Right cardiac atrium (tissue), 5 donors: ENCODE results near the gene TRIM40. TPM values are rescaled to one million over a fixed set of nuclear protein-coding genes. Genes with fewer than 3 reads are reported as not detected.
"Not testable (repeated sequence)": the region's sequence is repeated elsewhere in the genome, so short reads cannot be mapped to it uniquely, and the experiment has no call there.

Experiments
- ATAC-seq, 2 donors: fragments of 200-7000 bp; cut with Tn5 transposase; one replicate each; pipeline versions ENCODE4 v1.8.0 to v1.9.1; 2020; ENCODE audit warnings: moderate library complexity in 2 of 2, mild to moderate bottlenecking in 1 of 2
- DNase-seq, 3 donors: peaks; one replicate each; pipeline ENCODE4 v3.0.0-alpha.2; 2020
- H3K27ac ChIP-seq: one replicate; pipeline ENCODE4 v1.5.1; 2013; ENCODE audit warnings: mild to moderate bottlenecking, low read length, control low read depth, moderate library complexity
- H3K27me3 ChIP-seq: one replicate; pipeline ENCODE4 v1.6.1; 2013; ENCODE audit not compliant: control insufficient read depth, insufficient read depth
- H3K4me1 ChIP-seq: one replicate; pipeline ENCODE4 v1.6.1; 2013; ENCODE audit warnings: low read length; ENCODE audit not compliant: control insufficient read depth, insufficient read depth
- H3K4me3 ChIP-seq: one replicate; pipeline ENCODE4 v1.5.1; 2013; ENCODE audit warnings: low read length, control low read depth
- H3K9me3 ChIP-seq: one replicate; pipeline ENCODE4 v1.6.1; 2013; ENCODE audit warnings: low read length; ENCODE audit not compliant: control insufficient read depth
- WGBS: extraction: QIAGEN DNeasy Blood & Tissue Kit; methylation state at CpG from one replicate; pipeline ENCODE4 v1.1.7; 2013; 5-methylcytosine and 5-hydroxymethylcytosine counted together
- intact Hi-C, 4 donors: fragments of 100-400 bp; cut with DNase I; formaldehyde crosslinking; loops; one replicate each; pipeline versions ENCODE4 v1.11.0 to v1.14.0; 2022 to 2023
- polyA plus RNA-seq: library from polyadenylated mRNA; stranded (reverse); fragments of 200-250 nt; gene quantifications from one replicate; pipeline ENCODE4 v1.2.3, GENCODE V29; 2013
- total RNA-seq, 4 donors: library from RNA; stranded (reverse); fragmentation: NEBNext Ultra II Directional; extraction: Animal tissue kit (Norgen Biotek cat#: 25700); gene quantifications; one replicate each; pipeline ENCODE4 v1.2.1, GENCODE V29; 2021
- donor health status: healthy with polysubstance abuse.
- donor health status: DM: no; HTN: yes; CAD: no.
- donor health status: DM: no; HTN: no; CAD: no.
- donor health status: DM: no; HTN: yes; CAD: no; lungs with severe emphysema.
- donor health status: DM: yes; HTN: yes; CAD: no.

The TRIM40 gene
- total and polyA plus RNA-seq, 5 donors, result not detected

DNA sequence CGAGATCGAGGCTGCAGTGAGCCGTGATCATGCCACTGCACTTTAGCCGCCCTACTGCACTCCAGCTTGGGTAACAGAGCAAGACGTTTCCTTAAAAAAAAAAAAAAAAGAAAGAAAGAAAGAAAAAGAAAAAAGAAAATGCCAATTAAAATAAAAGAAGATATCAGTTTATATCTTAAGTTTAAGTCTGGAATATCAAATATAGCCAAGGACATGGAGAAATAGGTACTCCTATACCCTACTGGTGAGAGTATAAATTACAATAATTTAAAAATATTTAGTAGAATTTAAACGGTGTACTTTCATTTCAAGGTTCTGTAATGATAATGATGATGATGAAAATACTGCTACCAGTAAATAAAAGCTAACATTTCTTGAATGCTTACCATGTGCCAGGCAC is 19.2 kb upstream of the TRIM40 start:
- DNase-seq (no peak), ATAC-seq (no peak)
- WGBS, result 75% methylated on average over 6 of the region's 6 CpGs
- H3K9me3 ChIP-seq, result no peaks in the 10 kb centered on the region
- no peaks in the 10 kb centered on the region for H3K4me1 ChIP-seq
- H3K27me3 ChIP-seq, result peaks cover 2% of the 10 kb centered on the region
- no peak overlapping the region for H3K27ac ChIP-seq
- H3K4me3 ChIP-seq, result no peak overlapping the region
- intact Hi-C loops, result no loop called here

DNA sequence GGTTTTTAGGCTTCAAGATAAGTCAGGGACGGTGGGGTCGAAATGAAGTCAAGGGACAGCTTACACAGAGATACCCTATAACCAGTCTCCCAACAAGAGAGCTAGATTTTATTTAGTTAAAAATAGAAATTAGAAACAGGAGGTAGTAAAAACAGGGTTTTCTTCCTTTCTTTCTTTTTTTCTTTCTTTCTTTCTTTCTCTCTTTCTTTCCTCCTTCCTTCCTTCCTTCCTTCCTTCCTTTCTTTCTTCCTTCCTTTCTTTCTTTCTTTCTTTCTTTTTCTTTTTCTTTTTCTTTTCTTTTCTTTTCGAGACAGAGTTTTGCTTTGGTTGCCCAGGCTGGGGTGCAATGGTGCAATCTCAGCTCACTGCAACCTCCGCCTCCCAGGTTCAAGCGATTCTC is 17.2 kb upstream of the TRIM40 start:
- not testable (repeated sequence) for H3K27me3 ChIP-seq, H3K9me3 ChIP-seq

DNA sequence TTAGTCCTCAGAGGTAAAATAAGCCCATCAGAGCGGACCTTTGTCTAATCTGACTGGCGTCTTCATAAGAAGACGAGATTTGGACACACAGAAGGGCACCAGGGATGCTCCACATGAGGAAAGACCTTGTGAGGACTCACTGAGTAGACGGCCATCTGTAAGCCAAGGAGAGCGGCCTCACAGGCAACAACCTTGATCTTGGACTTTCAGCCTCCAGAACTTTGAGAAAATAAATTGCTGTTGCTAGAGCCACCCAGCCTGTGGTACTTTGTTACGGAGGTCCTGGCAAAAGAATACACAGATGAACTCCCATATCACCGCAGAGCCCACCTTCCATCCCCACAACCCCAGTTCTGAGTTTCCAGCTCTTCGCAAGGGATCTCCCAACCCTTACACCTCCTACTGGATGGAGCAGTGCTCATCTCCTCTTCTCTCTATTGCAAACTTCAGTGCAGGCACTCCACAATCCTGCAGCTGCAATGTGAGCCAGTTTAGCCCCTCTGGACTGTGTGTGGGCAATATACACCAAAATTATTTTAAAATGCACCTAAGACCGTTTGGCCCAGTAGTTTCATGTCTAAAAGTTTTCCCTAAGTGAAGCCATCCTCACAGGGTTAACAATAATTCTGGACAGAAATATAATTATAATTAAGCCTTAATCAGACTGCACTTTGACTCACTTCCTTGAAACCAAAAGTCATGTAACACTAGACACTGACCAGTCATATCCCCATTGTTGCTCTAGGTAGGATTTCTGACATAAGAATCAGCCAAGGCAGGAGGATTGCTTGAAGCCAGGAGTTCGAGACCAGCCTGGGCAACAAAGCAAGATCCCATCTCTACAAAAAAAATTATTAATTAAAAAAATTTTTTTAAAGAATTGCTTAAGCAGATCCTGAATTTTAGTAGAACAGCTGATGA is 14.2 kb upstream of the TRIM40 start:
- WGBS, result 76% methylated on average over 10 of the region's 10 CpGs
- DNase-seq (no peak), ATAC-seq (no peak)
- intact Hi-C loops, result no loop called here
- no peak overlapping the region for H3K4me3 ChIP-seq
- no peaks in the 10 kb centered on the region for H3K27me3 ChIP-seq
- H3K9me3 ChIP-seq, result no peaks in the 10 kb centered on the region
- H3K4me1 ChIP-seq, result no peaks in the 10 kb centered on the region
- H3K27ac ChIP-seq, result no peak overlapping the region

More for the DNA sequence above, 17.2 kb upstream of the TRIM40 start:
- H3K27ac ChIP-seq, ATAC-seq, H3K4me3 ChIP-seq, DNase-seq, H3K4me1 ChIP-seq, intact Hi-C loops: not testable (repeated sequence)
- 83% methylated on average over 5 of the region's 5 CpGs for WGBS

DNA sequence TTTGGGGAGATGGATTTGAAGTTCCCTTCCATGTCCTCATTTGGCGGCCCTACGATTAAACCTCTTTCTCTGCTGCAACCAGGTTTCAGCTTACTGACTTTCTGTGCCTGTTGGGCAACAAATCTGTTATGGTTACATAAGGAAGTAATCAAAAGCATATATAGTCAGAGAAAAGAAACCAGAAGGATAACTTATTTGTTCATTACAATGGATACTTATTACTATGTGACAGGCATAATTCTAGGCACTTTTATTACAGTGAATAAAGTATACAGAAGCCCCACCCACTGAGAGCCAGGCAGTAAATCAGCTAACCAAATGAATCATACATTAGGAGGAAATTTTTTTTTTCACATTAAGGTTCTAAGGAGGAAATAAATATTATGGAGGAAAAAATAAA is 13.4 kb upstream of the TRIM40 start:
- ATAC-seq (no peak), DNase-seq (no peak)
- 52% methylated on average over 2 of the region's 2 CpGs for WGBS
- Histone ChIP-seq H3K9me3 (no peaks in the 10 kb centered on the region), H3K4me3 (no peak overlapping the region), H3K27me3 (no peaks in the 10 kb centered on the region), H3K27ac (no peak overlapping the region), H3K4me1 (no peaks in the 10 kb centered on the region)
- intact Hi-C loops, result no loop called here

DNA sequence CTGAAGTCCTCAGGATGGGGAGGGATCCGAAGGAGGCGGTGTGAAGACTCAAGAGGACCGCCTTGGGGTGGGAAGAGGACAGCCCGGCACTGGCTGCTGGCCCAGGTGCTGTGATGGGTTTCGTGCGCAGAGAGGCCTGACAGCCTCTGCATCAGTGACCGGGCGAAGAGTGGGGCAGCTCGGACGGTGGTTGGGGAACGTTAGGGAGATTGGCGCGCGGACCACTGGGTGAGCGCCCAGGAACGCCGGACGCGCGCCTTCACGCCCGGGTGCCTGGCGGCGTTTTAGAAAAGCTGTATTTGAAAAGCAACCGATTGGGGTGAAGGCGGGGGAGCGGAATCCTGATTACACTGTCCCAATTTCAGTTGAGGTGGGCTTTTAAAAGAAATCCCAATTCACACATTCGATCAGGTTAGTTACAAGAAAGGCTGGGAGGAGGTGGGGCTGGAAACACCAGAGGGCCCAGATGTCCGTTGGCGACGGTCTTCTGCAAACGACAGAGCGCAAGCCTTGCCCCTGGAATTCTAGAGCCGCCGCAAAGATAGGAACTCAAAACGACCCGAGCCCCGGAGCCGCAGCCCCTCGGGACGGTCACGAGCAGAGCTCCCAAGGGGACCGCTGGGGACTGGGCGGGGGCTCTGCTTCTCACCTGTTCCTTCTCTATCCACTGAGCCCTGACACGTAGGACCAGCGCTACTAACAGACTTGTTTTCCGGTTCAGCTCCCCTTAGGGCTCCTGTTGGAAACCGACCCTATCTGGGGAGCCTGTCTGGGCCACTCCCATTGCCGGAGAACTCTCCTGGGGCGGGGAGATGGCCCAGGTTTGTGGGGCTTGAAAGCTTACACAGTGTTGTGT is 8.5 kb upstream of the TRIM40 start:
- Histone ChIP-seq H3K9me3 (no peaks in the 10 kb centered on the region), H3K27ac (no peak overlapping the region), H3K27me3 (no peaks in the 10 kb centered on the region), H3K4me3 (no peak overlapping the region), H3K4me1 (no peaks in the 10 kb centered on the region)
- WGBS, result 6% methylated on average over 50 of the region's 50 CpGs
- peak in 1 of 2 donors; percentile 45 for ATAC-seq
- DNase-seq, result peak in 2 of 3 donors; percentile 40 to 50
- intact Hi-C loops, result no loop called here

DNA sequence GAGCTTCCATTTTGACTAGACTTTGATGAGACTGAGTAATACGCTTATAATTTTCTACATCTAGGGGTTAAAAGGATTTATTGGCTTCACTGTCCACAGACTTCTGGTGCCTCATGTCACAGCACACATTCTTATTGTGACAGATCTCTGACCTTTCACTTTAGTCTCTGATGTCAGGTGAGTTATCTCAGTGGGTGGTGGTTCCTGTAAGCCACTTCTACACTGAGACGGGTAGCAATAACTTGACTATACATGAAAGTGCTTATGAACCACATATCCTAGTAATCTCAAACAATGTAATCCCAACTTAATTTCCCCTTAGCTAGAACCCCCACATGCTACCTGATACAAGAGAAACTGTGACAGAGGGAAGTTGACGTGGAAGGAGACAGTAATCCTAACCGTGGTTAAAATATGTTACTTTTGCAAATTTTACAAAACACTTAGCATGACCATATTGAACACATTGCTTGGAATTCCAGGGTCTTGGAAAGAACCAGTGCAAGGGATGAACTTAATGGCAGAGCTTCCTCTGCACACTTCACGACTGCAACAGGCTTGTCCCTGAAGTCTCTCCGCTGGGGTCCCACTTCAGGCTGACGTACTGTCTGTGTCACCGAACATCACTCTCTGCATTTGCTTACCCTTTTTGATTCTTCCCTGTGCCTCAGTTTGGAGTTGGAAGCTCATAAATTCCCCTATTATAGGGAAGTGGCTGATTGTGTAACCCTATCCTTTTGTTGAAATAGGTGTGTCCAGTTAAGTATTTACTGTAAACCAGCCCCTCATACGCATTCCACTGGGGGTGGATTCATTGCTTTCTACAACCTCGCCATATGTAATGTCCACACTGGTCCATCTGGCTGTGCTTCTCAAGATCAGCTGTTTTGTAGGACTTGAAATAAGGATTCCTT is 6.4 kb upstream of the TRIM40 start:
- 62% methylated on average over 10 of the region's 10 CpGs for WGBS
- no peak for DNase-seq
- no peak overlapping the region for H3K27ac ChIP-seq
- H3K9me3 ChIP-seq, result no peaks in the 10 kb centered on the region
- ATAC-seq, result no peak
- no peak overlapping the region for H3K4me3 ChIP-seq
- H3K4me1 ChIP-seq, result no peaks in the 10 kb centered on the region
- H3K27me3 ChIP-seq, result no peaks in the 10 kb centered on the region
- intact Hi-C loops, result loop anchor here in 1 of 4 donors (2.0 kb wide), 1 partner anchor 27 kb away; no protein-coding TSS in a partner anchor

DNA sequence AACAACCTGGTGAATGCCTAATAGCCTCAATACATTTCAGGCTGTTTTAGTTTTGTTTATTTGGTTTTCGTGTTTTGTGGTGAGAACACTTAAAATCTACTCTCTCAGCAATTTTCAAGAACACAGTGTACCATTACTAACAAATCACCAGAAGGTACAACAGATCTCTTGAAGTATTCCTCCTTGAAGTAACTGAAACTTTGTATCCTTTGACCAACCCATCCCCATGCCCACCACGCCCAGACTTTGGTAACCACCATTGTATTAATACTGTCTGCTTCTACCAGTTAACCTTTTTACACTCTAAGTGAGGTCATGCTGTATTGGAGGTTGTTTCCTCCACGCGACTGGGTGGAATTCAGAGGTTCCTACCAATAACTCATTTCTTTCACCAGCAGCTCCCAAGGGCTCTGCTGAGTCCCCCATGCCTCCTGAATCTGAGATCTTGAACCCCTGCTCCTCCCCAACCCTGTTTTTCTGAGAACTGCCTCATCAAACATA is 5.7 kb upstream of the TRIM40 start:
- no peaks in the 10 kb centered on the region for H3K27me3 ChIP-seq
- intact Hi-C loops, result loop anchor here in 1 of 4 donors (2.0 kb wide), 1 partner anchor 27 kb away; no protein-coding TSS in a partner anchor
- H3K27ac ChIP-seq, result no peak overlapping the region
- no peak overlapping the region for H3K4me3 ChIP-seq
- no peaks in the 10 kb centered on the region for H3K9me3 ChIP-seq
- DNase-seq, result no peak
- 61% methylated on average over 4 of the region's 4 CpGs for WGBS
- no peak for ATAC-seq
- H3K4me1 ChIP-seq, result no peaks in the 10 kb centered on the region

GRCh38 chr6:30130887-30131862 is 4.8 kb upstream of the TRIM40 start:
- Histone ChIP-seq H3K4me1 (no peaks in the 10 kb centered on the region), H3K9me3 (no peaks in the 10 kb centered on the region), H3K27me3 (no peaks in the 10 kb centered on the region), H3K4me3 (no peak overlapping the region), H3K27ac (no peak overlapping the region)
- WGBS, result 28% methylated on average over 16 of the region's 16 CpGs
- DNase-seq (peak; percentile 52 to 75 (median 62)), ATAC-seq (peak; percentile 84 to 89)
- intact Hi-C loops, result loop anchor here in 1 of 4 donors (2.0 kb wide), 1 partner anchor 28 kb away; no protein-coding TSS in a partner anchor

GRCh38 chr6:30131947-30132497 is 3.9 kb upstream of the TRIM40 start:
- Histone ChIP-seq H3K27ac (no peak overlapping the region), H3K4me3 (no peak overlapping the region), H3K4me1 (no peaks in the 10 kb centered on the region), H3K27me3 (no peaks in the 10 kb centered on the region), H3K9me3 (no peaks in the 10 kb centered on the region)
- ATAC-seq (no peak), DNase-seq (no peak)
- intact Hi-C loops, result loop anchor here in 1 of 4 donors (2.0 kb wide), 1 partner anchor 29 kb away; no protein-coding TSS in a partner anchor
- 82% methylated on average over 2 of the region's 2 CpGs for WGBS
